Measurements from ENCODE around the gene SIK1. TPM values are rescaled to one million over a fixed set of nuclear protein-coding genes. Genes with fewer than 3 reads are reported as not detected.

Gene SIK1
- total RNA-seq, 1 donor from 2014 or later: 5.5 TPM

GRCh38 chr21:43365611-43366426, 61.1 kb downstream of the SIK1 start:
- no peak for DNase-seq (ENCODE audit: low spot score)
- Mint-ChIP-seq H3K36me3 (ENCODE audit: low read depth) (no peaks in the 10 kb centered on the region), H3K9me3 (no peaks in the 10 kb centered on the region), H3K27me3 (ENCODE audit: insufficient read depth) (peaks cover 5% of the 10 kb centered on the region), H3K4me1 (ENCODE audit: low read depth) (peaks cover 23% of the 10 kb centered on the region), H3K27ac (no peak overlapping the region), H3K4me3 (no peak overlapping the region)
- intact Hi-C loops (cut with micrococcal nuclease): loop anchor here (10.0 kb wide), 1 partner anchor 279 kb away; no protein-coding TSS in a partner anchor

DNA sequence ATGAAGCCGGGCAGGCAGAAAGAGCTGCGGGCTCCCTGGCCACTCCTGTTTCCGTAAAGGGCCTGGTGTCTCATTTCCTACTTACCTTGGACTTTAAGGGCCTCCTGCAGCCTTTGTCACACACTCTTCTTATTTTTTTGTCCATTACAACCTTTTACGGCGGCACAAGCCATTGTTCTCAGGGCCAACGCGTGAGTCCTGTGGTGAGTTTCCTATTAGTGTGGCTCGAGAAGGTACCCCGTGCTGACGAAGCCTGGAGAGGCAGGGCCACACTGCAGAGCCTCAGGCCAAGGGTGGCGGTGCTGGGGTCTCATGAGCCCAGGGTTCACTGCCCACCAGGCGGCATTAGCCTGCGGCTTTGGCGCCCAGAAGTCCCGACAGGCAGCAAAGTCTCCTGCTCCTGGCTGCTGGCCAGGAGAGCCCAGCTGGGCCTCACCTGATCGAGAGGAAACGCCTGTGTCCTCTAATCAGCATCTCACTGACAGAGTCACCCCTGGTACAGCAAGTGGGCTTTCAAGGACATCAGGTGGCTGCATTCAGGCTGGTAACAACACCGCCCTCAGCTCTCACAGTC, 62.0 kb downstream of the SIK1 start:
- Mint-ChIP-seq H3K4me1 (ENCODE audit: low read depth) (peaks cover 24% of the 10 kb centered on the region), H3K4me3 (no peak overlapping the region), H3K27ac (no peak overlapping the region), H3K36me3 (ENCODE audit: low read depth) (no peaks in the 10 kb centered on the region), H3K27me3 (ENCODE audit: insufficient read depth) (peaks cover 5% of the 10 kb centered on the region), H3K9me3 (no peaks in the 10 kb centered on the region)
- no peak for DNase-seq (ENCODE audit: low spot score)
- intact Hi-C loops (cut with micrococcal nuclease): loop anchor here (10.0 kb wide), 1 partner anchor 280 kb away; no protein-coding TSS in a partner anchor

Other genes with a start within 250 kb of the SIK1 start
- 1.2 TPM in 2 replicates for gene HSF2BP, start 232.4 kb upstream of the SIK1 start, total RNA-seq
- gene RRP1B, start 232.4 kb upstream of the SIK1 start, total RNA-seq: 76.8 and 77.8 TPM in 2 replicates

Measured in activated T-helper 1 cell treated with anti-CD3 and anti-CD28 coated beads, Interleukin-12 subunit alpha, Interleukin-12 subunit beta, Interleukin-2, Interleukin-4 antibody, amounts not matched to agents 30 ng/mL and 10 ng/mL and 1 ng/mL, durations not matched to agents 14 hours and 24 hours and 36 hours (primary cell).